ENCODE results near the gene TECPR2. TPM values are rescaled to one million over a fixed set of nuclear protein-coding genes. Genes with fewer than 3 reads are reported as not detected.

Gene TECPR2
- total RNA-seq, 1 experiment from 2014 or later, result 21.3 TPM

DNA sequence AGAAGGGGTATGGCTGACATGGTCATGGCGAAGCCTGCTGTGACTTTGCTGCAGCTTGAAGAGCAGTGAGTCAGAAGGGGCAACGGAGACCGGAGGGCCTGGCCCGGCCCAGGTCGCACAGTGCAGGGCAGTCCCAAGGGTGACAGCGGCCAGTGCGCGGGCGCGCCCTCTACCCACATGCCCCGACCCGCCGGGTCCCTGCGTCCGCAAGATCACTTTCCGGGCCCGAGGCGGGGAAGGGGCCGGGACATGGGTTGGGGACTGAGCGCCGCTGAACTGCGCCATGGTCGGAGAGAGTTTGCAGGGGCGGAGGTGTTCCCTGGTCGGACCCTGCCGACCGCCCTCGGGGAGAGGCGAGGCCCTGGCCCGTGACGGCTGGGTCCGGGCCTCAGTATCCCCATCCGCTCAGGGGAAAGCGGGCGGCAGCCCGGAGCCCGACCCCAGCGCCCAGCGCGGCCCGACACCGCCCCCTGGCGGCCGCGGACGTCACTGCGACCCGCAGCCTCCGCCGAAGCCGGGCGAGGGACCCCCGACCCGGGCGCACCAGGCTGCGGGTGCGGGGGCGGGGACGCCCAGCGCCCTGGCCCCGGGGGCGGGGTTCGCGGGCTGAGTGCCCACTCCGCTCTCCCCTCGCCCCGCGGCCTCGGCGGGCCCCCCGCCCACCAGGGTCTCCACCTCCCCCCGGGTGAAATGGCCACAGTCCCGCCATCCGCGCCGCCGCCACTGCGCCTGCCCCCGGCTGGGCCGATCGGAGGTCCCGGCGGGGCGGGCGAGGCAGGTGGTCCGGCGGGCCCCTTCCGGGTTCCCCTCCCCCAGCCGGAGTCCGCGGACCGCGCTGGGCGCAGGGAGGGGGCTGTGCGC, 154.0 kb downstream of the TECPR2 start:
- ChIA-PET POLR2A (no interaction called here), CTCF (interaction anchor here (1.0 to 1.9 kb wide), 10 partner anchors 8 to 256 kb away, joined by 3 to 11 read pairs (median 4); no protein-coding TSS in a partner anchor)
- H3K27me3 Mint-ChIP-seq (ENCODE audit: low read depth), result peaks cover 14% of the 10 kb centered on the region
- H3K9me3 Mint-ChIP-seq, result no peaks in the 10 kb centered on the region
- H3K36me3 Mint-ChIP-seq, result no peaks in the 10 kb centered on the region
- ATAC-seq (peak; percentile 80), DNase-seq (ENCODE audit: low spot score) (peak; percentile 76)
- H3K4me3 Mint-ChIP-seq, result peak overlapping the region; percentile 80
- no peak overlapping the region for H3K27ac Mint-ChIP-seq
- H3K4me1 Mint-ChIP-seq, result peaks cover 4% of the 10 kb centered on the region; the same call in 1 of the 2 replicates
- TF ChIP-seq MYBL2 (CRISPR knock-in tag; IDR thresholded peaks at IDR 0.05) (0 out of 2 replicates have a peak, but pooled peaks have one; percentile 39), SP1 (CRISPR knock-in tag; conservative IDR thresholded peaks at IDR 0.05) (peak; percentile 62; the same call in 1 of the 2 replicates), NFYB (CRISPR knock-in tag; conservative IDR thresholded peaks at IDR 0.05; ENCODE audit: low read depth) (peak; percentile 18; the same call in 1 of the 2 replicates), ETV6 (CRISPR knock-in tag; IDR thresholded peaks at IDR 0.05) (0 out of 2 replicates have a peak, but pooled peaks have one; percentile 6), IRF2 (CRISPR knock-in tag; IDR thresholded peaks at IDR 0.05; ENCODE audit: borderline replicate concordance, low read depth) (no peak), KAT7 (CRISPR knock-in tag; IDR thresholded peaks at IDR 0.05; ENCODE audit: borderline replicate concordance) (peak; percentile 66; the same call in 1 of the 2 replicates), ZNF121 (CRISPR knock-in tag; IDR thresholded peaks at IDR 0.05) (peak; percentile 79; the same call in 1 of the 2 replicates), GTF2I (CRISPR knock-in tag; conservative IDR thresholded peaks at IDR 0.05) (no peak; the same call in 1 of the 2 replicates), TEAD4 (CRISPR knock-in tag; IDR thresholded peaks at IDR 0.05) (no peak), CREM (CRISPR knock-in tag; IDR thresholded peaks at IDR 0.05) (peak; percentile 41; the same call in 1 of the 2 replicates)
- TF ChIP-seq, protein P1, sequence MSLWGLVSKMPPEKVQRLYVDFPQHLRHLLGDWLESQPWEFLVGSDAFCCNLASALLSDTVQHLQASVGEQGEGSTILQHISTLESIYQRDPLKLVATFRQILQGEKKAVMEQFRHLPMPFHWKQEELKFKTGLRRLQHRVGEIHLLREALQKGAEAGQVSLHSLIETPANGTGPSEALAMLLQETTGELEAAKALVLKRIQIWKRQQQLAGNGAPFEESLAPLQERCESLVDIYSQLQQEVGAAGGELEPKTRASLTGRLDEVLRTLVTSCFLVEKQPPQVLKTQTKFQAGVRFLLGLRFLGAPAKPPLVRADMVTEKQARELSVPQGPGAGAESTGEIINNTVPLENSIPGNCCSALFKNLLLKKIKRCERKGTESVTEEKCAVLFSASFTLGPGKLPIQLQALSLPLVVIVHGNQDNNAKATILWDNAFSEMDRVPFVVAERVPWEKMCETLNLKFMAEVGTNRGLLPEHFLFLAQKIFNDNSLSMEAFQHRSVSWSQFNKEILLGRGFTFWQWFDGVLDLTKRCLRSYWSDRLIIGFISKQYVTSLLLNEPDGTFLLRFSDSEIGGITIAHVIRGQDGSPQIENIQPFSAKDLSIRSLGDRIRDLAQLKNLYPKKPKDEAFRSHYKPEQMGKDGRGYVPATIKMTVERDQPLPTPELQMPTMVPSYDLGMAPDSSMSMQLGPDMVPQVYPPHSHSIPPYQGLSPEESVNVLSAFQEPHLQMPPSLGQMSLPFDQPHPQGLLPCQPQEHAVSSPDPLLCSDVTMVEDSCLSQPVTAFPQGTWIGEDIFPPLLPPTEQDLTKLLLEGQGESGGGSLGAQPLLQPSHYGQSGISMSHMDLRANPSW (CRISPR knock-in tag; conservative IDR thresholded peaks at IDR 0.05; ENCODE audit: low read depth), result no peak
- TF ChIP-seq, protein P2, sequence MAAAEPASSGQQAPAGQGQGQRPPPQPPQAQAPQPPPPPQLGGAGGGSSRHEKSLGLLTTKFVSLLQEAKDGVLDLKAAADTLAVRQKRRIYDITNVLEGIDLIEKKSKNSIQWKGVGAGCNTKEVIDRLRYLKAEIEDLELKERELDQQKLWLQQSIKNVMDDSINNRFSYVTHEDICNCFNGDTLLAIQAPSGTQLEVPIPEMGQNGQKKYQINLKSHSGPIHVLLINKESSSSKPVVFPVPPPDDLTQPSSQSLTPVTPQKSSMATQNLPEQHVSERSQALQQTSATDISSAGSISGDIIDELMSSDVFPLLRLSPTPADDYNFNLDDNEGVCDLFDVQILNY (CRISPR knock-in tag; IDR thresholded peaks at IDR 0.05), result peak; percentile 57; the same call in 1 of the 2 replicates
- TF ChIP-seq, protein P3, sequence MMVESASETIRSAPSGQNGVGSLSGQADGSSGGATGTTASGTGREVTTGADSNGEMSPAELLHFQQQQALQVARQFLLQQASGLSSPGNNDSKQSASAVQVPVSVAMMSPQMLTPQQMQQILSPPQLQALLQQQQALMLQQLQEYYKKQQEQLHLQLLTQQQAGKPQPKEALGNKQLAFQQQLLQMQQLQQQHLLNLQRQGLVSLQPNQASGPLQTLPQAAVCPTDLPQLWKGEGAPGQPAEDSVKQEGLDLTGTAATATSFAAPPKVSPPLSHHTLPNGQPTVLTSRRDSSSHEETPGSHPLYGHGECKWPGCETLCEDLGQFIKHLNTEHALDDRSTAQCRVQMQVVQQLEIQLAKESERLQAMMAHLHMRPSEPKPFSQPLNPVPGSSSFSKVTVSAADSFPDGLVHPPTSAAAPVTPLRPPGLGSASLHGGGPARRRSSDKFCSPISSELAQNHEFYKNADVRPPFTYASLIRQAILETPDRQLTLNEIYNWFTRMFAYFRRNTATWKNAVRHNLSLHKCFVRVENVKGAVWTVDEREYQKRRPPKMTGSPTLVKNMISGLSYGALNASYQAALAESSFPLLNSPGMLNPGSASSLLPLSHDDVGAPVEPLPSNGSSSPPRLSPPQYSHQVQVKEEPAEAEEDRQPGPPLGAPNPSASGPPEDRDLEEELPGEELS (CRISPR knock-in tag; IDR thresholded peaks at IDR 0.05), result peak; percentile 13; the same call in 1 of the 2 replicates
- TF ChIP-seq, protein P4, sequence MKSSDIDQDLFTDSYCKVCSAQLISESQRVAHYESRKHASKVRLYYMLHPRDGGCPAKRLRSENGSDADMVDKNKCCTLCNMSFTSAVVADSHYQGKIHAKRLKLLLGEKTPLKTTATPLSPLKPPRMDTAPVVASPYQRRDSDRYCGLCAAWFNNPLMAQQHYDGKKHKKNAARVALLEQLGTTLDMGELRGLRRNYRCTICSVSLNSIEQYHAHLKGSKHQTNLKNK (CRISPR knock-in tag; IDR thresholded peaks at IDR 0.05), result no peak
- TF ChIP-seq, protein P5, sequence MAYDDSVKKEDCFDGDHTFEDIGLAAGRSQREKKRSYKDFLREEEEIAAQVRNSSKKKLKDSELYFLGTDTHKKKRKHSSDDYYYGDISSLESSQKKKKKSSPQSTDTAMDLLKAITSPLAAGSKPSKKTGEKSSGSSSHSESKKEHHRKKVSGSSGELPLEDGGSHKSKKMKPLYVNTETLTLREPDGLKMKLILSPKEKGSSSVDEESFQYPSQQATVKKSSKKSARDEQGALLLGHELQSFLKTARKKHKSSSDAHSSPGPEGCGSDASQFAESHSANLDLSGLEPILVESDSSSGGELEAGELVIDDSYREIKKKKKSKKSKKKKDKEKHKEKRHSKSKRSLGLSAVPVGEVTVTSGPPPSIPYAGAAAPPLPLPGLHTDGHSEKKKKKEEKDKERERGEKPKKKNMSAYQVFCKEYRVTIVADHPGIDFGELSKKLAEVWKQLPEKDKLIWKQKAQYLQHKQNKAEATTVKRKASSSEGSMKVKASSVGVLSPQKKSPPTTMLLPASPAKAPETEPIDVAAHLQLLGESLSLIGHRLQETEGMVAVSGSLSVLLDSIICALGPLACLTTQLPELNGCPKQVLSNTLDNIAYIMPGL (CRISPR knock-in tag; IDR thresholded peaks at IDR 0.05), result peak; percentile 57; the same call in 1 of the 2 replicates
- TF ChIP-seq, protein P6, sequence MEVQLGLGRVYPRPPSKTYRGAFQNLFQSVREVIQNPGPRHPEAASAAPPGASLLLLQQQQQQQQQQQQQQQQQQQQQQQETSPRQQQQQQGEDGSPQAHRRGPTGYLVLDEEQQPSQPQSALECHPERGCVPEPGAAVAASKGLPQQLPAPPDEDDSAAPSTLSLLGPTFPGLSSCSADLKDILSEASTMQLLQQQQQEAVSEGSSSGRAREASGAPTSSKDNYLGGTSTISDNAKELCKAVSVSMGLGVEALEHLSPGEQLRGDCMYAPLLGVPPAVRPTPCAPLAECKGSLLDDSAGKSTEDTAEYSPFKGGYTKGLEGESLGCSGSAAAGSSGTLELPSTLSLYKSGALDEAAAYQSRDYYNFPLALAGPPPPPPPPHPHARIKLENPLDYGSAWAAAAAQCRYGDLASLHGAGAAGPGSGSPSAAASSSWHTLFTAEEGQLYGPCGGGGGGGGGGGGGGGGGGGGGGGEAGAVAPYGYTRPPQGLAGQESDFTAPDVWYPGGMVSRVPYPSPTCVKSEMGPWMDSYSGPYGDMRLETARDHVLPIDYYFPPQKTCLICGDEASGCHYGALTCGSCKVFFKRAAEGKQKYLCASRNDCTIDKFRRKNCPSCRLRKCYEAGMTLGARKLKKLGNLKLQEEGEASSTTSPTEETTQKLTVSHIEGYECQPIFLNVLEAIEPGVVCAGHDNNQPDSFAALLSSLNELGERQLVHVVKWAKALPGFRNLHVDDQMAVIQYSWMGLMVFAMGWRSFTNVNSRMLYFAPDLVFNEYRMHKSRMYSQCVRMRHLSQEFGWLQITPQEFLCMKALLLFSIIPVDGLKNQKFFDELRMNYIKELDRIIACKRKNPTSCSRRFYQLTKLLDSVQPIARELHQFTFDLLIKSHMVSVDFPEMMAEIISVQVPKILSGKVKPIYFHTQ (CRISPR knock-in tag; IDR thresholded peaks at IDR 0.05), result no peak
- TF ChIP-seq, protein P7, sequence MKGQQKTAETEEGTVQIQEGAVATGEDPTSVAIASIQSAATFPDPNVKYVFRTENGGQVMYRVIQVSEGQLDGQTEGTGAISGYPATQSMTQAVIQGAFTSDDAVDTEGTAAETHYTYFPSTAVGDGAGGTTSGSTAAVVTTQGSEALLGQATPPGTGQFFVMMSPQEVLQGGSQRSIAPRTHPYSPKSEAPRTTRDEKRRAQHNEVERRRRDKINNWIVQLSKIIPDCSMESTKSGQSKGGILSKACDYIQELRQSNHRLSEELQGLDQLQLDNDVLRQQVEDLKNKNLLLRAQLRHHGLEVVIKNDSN (CRISPR knock-in tag; IDR thresholded peaks at IDR 0.05), result peak; percentile 37; the same call in 1 of the 2 replicates
- TF ChIP-seq, protein P8, sequence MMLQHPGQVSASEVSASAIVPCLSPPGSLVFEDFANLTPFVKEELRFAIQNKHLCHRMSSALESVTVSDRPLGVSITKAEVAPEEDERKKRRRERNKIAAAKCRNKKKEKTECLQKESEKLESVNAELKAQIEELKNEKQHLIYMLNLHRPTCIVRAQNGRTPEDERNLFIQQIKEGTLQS (CRISPR knock-in tag; conservative IDR thresholded peaks at IDR 0.05), result no peak
- TF ChIP-seq, protein P9, sequence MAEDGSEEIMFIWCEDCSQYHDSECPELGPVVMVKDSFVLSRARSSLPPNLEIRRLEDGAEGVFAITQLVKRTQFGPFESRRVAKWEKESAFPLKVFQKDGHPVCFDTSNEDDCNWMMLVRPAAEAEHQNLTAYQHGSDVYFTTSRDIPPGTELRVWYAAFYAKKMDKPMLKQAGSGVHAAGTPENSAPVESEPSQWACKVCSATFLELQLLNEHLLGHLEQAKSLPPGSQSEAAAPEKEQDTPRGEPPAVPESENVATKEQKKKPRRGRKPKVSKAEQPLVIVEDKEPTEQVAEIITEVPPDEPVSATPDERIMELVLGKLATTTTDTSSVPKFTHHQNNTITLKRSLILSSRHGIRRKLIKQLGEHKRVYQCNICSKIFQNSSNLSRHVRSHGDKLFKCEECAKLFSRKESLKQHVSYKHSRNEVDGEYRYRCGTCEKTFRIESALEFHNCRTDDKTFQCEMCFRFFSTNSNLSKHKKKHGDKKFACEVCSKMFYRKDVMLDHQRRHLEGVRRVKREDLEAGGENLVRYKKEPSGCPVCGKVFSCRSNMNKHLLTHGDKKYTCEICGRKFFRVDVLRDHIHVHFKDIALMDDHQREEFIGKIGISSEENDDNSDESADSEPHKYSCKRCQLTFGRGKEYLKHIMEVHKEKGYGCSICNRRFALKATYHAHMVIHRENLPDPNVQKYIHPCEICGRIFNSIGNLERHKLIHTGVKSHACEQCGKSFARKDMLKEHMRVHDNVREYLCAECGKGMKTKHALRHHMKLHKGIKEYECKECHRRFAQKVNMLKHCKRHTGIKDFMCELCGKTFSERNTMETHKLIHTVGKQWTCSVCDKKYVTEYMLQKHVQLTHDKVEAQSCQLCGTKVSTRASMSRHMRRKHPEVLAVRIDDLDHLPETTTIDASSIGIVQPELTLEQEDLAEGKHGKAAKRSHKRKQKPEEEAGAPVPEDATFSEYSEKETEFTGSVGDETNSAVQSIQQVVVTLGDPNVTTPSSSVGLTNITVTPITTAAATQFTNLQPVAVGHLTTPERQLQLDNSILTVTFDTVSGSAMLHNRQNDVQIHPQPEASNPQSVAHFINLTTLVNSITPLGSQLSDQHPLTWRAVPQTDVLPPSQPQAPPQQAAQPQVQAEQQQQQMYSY (CRISPR knock-in tag; IDR thresholded peaks at IDR 0.05), result no peak
